LoVo (cell line): Measurements from ENCODE around the gene GALNT7.
A peak's percentile ranks its signal among the peaks of the same experiment; 100 is the strongest.

Experiments
- DNase-seq: peaks from one replicate; pipeline ENCODE4 v3.0.0-alpha.2; 2016; ENCODE audit warnings: low spot score

Gene GALNT7

DNA sequence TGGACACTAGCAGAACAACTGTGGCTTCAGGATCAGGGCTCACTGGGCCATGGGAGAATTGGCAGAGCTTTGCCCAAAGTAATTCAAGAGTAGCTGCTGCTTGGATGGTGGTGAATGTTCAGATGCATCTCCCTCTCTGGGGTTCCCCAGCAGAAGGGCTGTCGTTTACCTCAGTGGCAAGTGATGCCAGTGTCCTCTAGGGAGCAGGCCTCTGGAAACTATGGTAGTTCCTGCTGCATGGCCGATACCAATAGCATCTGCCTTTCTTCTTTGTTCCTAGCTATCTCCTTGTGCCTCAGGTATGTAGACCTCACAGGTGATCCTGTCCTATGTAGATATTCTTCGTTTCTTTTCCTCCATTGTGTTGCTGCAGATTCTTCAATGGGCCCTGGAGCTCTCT lies 139.2 kb downstream of the GALNT7 start:
- DNase-seq = no peak

DNA sequence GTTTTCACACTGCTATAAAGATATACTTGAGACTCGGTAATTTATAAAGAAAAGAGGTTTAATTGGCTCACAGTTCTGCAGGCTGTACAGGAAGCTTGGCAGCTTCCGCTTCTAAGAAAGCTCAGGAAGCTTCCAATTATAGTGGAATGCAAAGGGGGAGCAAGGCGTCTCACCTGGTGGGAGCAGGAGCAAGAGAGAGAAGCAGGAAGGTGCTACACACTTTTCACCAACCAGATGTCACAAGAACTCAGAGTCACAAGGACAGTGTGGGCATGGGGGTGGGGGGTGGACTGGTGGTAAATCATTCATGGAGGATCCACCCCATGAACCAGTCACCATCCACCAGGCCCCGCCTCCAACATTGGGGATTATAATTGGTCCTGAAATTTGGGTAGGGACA lies 142.8 kb downstream of the GALNT7 start:
- no peak for DNase-seq

DNA sequence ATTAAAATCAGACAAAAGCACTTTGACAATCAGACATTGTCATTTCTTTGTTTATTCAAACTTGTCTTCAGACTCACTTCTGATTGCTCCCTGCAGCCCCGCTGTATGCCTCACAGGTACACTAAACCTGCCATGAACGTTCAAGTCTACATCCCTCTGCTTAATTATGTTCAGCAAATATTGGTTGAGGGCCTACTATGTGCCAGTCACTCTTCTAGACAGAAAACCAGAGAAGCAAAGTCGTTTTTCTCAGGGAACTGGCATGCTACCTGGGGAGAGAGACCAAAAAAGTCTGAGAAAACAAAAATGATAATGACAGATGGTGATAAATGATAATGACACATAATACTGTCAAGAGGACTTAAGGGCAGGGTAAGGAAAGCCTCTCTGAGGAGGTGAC lies 146.1 kb downstream of the GALNT7 start:
- DNase-seq = no peak

DNA sequence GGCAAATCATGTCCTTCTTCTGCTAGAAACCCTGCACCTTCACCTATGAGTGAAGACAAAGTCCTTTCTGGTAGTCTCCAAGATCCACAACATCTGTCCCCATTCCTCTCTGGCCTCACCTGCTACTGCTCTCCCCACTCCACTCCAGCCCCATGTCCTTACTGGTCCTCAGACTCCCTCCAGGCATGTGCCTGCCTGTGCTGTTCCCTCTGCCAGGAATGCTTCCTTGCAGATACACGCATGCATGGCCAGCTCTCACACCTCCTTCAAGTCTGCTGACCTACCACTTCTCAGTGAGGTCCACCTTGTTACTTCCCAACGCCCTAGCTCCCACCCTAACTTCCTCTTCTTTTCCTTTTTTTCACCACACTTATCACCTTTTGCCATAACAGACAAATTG lies 147.4 kb downstream of the GALNT7 start:
- DNase-seq = no peak

DNA sequence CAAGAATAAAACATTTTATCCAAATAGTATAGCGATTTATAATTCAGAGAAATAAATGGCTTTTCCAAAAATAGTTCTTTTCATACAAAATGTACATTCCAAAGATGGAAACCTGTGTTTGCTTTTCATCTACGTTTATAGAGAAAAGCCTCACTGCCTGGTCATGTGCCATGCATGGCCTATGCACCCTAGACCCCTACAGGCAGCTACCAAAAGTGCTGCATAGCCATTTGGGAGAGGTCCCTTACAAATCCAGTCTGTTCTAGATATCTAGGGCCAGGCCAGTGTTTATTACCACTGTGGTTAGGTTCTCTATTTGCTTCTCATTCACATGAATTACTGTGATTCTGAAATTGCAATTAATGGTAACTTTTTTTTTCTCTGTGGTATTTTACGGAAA lies 148.4 kb downstream of the GALNT7 start:
- DNase-seq = no peak

DNA sequence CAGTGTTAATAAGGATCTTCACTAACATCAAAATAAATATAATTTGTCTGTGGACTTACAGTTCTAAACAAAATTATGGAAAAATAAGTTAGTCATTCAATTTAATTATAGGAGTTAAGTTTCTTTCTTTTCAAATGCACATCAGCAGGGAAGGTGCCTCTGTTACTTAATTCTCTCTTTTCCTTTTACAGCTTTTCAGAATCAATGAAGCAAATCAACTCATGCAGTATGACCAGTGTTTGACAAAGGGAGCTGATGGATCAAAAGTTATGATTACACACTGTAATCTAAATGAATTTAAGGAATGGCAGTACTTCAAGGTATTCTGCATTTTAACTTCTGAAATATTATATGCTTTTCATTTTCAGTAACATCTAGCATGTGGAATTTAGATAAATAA lies 149.6 kb downstream of the GALNT7 start:
- DNase-seq = no peak

DNA sequence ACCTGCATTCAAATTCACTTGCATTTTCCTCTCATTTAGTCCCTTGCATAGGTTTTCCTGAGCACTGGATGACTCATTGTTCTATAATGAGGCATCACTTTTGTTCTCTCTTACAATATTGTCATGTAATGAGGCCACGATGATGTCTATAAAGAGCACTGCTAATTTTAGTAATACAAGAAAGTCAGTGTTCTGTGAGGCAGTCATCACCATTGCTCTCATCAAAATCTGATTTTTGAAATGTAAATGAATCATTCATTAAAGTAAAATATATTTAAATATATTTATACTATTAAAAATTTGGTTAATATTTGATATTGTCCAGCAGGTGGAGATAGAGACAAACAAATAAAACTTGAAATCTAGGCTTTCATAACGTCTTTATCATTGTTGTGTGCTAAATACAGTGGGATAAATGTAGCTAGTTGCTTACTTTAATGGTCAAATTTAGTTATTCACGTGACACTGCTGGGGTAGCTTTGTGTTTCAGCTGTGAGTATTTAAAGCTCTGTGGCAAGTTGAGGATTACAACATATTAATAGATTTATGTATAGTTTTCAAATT lies 150.1 kb downstream of the GALNT7 start:
- peak; percentile 38 for DNase-seq

DNA sequence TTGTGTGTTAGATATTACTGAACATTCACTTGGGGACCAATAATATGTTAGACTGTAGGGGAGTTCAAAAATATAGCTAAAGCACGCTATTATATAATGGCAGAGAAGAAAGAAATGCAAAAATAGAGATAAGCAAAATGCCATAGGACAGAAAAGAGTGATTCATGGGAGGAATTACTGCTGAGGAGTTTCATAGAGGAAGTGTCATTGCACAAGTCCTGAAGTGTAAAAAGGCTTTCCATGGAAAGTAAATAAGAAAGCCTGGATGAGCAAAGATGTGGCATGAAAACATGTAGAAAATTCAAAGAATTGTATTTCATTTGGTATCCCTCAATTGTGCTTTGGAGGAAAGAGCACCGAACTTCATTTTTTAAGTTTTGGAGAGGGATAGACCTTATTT lies 151.1 kb downstream of the GALNT7 start:
- DNase-seq = no peak

DNA sequence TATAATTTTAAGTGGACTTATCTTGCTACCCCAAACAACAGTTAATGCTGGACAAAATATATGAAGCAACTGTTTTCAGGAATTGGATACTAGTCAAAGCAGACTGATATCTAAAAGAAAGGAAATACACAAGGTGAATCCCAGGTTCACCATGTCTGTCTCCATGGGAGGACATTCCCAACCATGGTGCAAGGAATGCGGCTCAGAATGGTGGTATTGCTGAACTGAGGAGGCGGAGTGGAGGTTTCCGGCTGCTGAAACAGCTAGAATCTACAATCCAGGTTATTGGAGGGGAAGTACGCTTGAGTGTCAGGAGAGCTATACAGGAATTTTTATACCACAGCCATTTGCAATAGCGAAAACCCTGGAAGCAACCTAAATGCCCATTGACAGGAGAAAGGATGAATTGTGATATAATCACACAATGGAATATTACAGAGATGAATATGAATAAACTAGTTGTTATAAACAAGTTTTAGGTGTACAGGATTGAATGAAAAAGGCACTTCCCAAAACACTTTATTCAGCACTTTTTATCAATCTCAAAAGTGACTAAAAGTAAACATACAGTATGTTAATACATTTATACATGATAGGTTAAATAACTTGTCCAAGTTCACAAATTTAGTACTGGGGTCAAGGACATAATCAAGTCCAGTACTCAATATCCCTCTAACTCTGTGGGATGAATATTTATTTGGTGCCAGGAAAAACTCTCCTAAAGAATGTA lies 156.6 kb downstream of the GALNT7 start:
- no peak for DNase-seq

DNA sequence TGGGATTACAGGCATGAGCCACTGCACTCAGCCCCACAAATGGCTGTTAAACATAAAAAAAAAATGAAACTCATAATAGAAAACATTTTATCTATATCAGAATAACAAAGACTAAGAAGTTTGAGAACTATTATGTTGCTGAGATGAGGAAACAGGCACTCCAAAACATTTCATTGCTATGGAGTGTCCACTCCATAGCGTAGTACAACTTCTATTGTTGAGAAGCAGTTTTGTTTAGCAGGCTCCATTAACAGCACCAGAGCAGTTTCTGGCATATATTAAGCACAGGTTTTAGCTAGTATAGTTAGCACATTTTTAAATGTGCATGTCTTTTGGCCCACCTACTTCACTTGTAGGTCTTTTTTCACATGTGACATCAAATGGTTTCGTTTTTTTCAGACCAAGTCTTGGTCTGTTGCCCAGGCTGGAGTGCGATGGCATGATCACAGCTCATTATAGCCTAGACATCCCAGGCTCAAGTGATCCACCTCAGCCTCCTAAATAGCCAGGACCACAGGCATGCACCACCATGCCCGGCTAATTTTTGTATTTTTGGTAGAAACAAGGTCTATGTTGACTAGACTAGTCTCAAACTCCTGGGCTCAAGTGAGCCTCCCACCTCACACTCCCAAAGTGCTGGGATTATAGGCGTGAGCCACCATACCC lies 159.8 kb downstream of the GALNT7 start:
- no peak for DNase-seq

DNA sequence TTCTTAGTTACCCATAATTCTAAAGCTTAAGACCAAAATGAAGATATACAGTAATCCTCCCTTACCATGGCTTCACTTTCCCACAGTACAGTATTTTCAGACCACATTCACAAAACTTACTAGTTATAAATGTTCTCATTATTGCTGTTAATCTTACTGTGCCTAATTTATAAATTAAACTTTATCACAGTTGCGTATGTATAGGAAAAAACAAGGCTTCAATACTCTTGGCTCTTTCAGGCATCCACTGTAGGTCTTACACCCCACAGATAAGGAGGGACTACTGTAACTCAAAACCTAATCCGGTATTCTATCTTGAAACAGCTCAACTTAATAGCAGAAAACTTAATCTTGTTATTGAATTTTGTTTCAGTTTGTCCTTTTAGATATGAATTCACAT lies 162.0 kb downstream of the GALNT7 start:
- no peak for DNase-seq

DNA sequence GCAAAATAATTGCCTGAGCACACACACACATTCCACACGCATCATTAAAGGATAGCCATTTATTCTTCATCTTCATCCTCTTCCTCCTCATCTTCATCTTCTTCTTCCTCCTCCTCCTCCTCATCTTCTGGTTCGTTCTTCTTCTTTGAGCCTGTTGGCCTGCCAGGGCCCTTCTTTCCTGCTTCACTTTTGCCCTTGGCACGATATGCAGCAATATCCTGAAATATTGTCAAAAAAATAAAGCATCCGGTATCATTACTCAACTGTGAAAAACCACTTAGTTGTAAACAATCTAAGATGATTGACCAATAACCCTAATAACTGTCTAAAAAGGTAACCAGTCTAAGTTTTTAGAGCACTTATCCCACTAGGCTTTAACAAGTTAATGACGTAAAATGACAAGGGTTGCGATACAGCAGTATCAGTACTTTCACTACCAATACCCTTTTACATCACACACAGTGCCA lies 163.4 kb downstream of the GALNT7 start:
- DNase-seq = no peak

DNA sequence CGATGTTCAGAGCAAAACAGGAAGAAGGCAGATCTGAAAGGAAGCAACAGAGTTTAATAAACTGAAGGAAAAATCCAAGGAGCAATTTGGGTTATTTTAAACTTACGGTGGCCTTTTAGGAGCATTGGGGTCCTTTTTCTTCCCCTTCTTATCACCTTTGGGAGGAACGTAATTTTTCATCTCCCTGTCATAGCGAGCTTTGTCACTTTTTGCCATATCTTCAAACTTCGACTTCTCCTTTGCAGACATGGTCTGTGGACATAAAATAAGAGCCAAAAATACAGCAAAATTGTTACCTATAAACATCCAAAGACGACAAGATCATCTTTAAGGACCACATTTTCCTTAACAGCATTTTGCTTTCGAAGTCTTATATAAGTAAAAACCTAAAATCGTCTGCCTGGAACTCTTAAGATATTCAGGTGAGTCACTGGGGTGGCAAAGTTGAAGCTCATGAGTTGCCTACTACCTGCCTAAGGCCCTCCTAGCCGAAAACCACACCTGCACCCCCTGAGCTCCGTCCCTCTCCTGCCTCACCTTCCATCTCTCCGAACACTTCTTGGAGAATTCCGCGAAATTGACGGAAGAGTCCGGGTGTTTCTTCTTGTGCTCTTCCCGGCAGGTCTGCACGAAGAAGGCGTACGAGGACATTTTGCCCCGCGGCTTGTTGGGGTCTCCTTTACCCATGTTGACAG lies 164.5 kb downstream of the GALNT7 start:
- DNase-seq = peak; percentile 32

DNA sequence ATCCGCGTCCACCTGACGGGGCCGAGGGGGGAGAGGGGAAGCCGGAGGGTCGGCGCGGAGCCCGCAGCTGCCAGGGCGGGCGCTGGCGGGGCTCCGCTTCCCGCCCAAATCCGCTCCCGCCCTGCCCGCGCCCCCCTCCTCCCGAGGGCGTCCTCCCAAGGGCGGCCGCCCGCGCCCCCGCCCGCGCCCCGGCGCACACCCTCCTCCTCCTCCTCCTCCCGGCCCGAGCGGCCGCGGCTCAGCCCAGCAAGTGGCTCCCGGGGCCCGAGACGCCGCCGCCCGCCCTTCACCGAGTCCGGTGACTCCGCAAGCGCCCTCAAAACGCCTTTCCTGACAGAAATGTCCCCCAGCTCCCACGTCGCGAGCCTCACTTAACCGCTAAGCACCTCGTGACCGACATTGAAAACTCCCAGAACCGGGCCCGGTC lies 165.1 kb downstream of the GALNT7 start:
- DNase-seq = peak; percentile 12

DNA sequence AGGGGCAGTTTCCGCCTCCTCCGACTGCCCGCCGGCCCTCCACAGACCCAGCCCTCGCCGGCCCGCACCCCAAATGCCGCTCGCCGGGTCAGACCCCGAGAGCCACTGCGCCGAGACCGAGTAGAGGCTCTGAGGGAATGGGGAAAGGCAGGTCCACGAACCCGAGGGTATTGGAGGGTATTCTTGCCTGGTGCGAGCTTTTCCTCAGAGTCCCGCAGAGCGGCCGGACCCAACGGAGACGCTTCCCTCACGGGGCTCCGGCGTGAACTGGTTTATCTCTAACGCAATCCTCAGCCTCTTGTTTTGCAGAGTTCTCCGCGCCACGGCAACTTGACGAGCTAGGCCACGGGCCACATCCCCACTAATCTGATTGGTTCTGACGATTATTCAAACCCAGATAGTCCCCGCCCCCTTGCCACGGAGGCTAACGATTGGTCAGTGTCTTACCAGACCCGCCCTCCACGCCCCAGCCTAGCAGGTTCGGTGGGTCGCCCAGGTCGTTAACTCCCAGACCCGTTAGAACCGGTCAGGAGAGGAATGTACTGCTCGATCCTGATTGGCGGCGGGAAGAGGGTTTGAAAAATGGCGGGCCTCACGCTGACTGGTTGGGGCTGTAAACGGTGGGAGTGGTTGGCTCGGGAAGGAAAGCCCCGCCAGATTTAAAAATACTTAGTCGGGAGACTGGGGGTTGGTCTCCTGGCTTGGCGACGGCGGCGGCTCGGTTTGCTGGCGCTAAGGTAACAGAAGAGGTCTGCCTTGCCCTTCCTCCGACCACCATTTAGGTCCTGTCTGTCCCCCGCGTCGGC lies 165.7 kb downstream of the GALNT7 start, which contains the start of gene HMGB2:
Gene HMGB2 (minus strand): TSS at position 274 of the 806 bp plus-strand sequence. CDS start 709 bp downstream, outside the sequence.
- peak; percentile 98 for DNase-seq

DNA sequence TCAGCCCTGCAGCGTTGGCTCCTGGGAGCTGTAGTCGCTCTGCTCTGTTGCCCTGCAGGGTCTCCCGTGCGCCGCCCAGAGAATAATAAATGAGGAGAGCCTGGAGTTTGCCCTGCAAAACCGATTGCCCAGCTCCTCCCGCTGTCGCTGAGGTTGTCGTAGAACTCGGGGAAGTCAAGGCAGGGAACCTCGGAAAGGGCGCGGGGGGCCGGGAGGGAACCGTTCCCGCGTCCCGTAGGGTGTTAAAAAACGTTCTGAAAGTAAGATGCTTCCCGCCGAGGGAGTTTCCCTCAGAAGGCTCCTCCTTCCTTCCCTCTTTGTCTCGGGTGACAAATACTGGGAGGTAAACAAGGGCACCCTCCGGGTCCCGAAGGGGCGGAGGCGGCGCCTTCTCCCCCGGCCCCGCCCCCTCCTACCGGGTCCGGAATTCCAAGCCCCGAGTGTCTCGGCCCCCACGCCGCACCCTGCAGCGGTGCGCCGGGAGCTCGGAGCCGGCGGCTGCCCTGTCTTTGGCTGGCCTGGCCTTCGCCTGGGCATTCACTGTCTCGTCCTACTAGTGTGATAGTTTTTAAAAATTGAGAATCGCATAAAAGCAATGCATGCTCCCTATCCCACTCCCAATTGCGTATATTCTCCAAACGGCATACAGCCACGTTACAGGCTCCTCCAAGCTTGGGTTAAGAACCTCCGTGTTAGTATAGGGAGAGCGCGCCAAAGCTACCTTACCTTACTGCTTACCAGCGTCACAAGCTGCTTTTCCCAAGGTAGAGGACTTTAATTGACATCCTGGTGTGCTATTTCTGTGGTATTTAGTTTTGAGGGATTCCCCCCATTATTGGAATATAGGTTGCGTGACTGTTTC lies 166.5 kb downstream of the GALNT7 start:
- peak; percentile 83 for DNase-seq

DNA sequence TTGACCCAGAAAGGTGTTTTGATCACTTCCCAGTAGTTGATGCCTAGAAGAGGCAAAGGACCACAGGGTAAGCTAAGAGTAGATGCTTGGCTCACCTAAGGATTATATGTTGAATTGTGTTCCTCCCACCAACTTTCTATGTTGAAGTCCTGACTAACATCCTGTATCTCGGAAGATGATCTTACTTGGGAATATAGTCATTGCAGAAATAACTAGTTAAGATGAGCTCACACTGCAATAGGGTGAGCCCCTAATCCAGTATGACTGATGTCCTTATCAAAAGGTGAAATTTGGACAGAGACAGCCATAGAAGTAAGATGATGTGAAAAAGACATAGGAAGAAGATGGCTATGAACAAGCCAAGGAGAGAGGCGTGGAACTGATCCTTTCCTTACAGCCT lies 168.9 kb downstream of the GALNT7 start:
- DNase-seq = no peak

DNA sequence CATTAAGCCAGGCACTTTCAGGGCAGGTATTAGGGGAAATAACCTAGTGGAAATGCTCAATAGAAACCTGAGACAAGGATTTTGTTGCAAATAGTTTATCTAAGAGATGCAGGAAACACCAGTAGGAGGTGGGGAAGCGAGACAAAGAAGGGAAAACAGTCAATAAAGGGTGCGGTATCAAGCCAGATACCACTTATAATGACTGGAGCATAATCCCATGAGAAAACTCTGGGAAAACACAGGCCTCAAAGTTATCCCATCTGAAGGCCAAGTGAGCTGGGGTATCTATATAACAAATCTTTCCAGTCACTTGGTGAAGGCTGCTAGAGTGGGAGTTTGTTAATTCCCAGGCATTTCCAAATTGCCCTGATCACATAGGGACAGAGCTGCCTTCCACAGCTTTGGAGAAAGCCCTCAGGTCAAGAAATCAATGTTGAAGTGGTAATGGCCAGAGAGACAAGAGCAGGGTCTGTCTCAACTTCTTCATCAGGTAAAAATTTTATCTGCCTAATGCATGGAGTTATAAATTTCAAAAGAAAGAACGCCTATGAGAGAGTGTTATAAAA lies 175.3 kb downstream of the GALNT7 start:
- DNase-seq = no peak

DNA sequence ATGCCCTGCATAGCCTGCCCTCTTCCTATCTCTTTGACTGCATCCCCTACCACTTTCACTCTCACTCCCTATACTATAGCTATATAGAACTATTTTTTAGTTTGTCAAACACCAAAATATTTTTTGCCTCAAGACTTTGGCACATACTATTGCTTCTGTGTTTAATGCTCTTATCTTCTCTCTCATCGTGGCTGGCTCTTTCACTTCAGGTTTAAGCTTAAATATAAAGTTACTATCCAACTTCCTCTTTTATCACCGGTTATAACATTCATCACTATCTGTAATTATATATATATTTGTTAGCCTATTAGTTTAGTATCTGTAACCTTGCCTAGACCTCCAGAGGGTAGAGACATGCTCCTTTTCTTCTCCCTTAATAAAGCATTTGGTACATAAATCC lies 177.0 kb downstream of the GALNT7 start:
- DNase-seq = no peak

DNA sequence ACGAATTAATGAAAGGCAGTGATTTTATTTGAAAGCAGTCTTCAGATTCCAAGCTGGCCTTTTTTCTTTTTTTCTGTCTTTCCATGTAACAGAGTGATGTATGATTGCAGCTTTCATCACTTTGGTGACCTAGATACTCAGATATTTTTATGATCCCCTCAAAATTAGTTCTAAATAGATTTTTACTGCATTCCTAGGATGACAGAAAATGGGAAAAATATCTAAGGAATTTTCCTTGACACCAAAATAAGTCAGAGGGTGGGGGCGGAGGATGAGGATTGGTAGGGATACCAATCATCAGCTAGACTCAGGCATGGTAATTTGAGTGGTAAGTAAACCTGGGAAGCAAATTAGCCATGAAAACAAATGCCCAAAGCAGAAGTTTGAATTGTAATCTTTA lies 177.5 kb downstream of the GALNT7 start:
- DNase-seq = peak; percentile 15
